ENCODE results near the gene ERBB3. TPM values are rescaled to one million over a fixed set of nuclear protein-coding genes. Genes with fewer than 3 reads are reported as not detected.
"Not testable (repeated sequence)": the region's sequence is repeated elsewhere in the genome, so short reads cannot be mapped to it uniquely, and the experiment has no call there.

ERBB3 gene
- total and polyA plus RNA-seq, 2 of the 8 experiments (the other 6 are each of a cell fraction or from before 2014, with no cell fraction given) = 33.9 to 52.4 TPM

DNA sequence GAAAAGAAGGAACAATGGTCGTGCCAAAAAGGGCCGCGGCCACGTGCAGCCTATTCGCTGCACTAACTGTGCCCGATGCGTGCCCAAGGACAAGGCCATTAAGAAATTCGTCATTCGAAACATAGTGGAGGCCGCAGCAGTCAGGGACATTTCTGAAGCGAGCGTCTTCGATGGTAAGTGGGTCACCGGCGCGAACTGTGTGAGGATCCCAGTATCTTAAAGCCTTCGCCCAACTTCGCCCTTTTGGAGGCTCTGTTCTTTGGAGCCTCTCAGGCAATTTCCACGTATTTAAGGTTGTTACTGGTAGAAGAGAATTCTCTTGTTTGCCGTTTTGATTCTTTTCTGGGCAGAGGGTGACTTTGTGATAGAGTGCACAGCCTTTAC, 37.5 kb upstream of the ERBB3 start:
- H3K27me3 ChIP-seq (replicated peaks in 1 of 4; ENCODE audit: control insufficient read depth in 3 of 4, extremely low read depth in 1 of 4, insufficient read depth in 3 of 4, low read length in 3 of 4); H2BK120ac ChIP-seq (replicated peaks; ENCODE audit: low read depth, low read length); H4K20me1 ChIP-seq (replicated peaks in 1 of 2; ENCODE audit: control insufficient read depth in 1 of 2, insufficient read depth in 2 of 2, low read length in 2 of 2); FAIRE-seq; H3K14ac ChIP-seq (ENCODE audit: insufficient read length); H3K4ac ChIP-seq (replicated peaks; ENCODE audit: insufficient read length, low read depth, low read length); H3K79me1 ChIP-seq (ENCODE audit: low read depth, low read length); H2BK12ac ChIP-seq (ENCODE audit: low read depth, low read length); H2AK5ac ChIP-seq (ENCODE audit: low read depth, low read length); H3K23me2 ChIP-seq (ENCODE audit: low read depth, low read length); H3K9me3 ChIP-seq (ENCODE audit: insufficient read depth in 2 of 2, low read depth in 1 of 2, low read length in 1 of 2); H4K91ac ChIP-seq (replicated peaks; ENCODE audit: insufficient read length, low read length); H2BK15ac ChIP-seq (ENCODE audit: low read length); H2BK20ac ChIP-seq (ENCODE audit: low read length); H2AFZ ChIP-seq (ENCODE audit: low read length); H3K23ac ChIP-seq (ENCODE audit: insufficient read length); DNase-seq (ENCODE audit: low read depth in 1 of 2, low spot score in 2 of 2); H3K18ac ChIP-seq (ENCODE audit: extremely low read depth, low read length); CTCF ChIA-PET (ENCODE audit: partially characterized antibody): not testable (repeated sequence)
- peak overlapping the region; percentile 72 to 91 for H3K4me2 ChIP-seq (ENCODE audit: insufficient read depth in 1 of 2, low read depth in 2 of 2, low read length in 2 of 2)
- peak overlapping the region; percentile 97 for H4K5ac ChIP-seq (ENCODE audit: insufficient read length, low read depth, low read length)
- H3K4me3 ChIP-seq (ENCODE audit: extremely low read depth in 1 of 4, insufficient read depth in 2 of 4, low read depth in 3 of 4, low read length in 4 of 4) = peak overlapping the region; percentile 73 to 95 (median 86)
- peak overlapping the region; percentile 98 for H2BK5ac ChIP-seq (ENCODE audit: low read depth, low read length)
- peak overlapping the region; percentile 88 for H3K56ac ChIP-seq (replicated peaks; ENCODE audit: insufficient read length, low read depth, low read length)
- H4K8ac ChIP-seq (ENCODE audit: extremely low read depth, insufficient read depth, low read length) = peak overlapping the region; percentile 93; the same call in 1 of the 2 replicates
- POLR2A ChIA-PET (ENCODE audit: partially characterized antibody) = interaction anchor here (1.5 kb wide), 1 partner anchor 65 kb away, joined by 3 read pairs; no protein-coding TSS in a partner anchor
- 0 out of 2 replicates have a peak, but pooled peaks have one; percentile 0 for TF ChIP-seq CHD1 (IDR thresholded peaks at IDR 0.05; ENCODE audit: low read depth, low read length)
- TF ChIP-seq SAP30 (IDR thresholded peaks at IDR 0.05; ENCODE audit: insufficient read depth, insufficient replicate concordance, low read length) = peak; percentile 14
- peaks cover 6 to 19% of the 10 kb centered on the region in 2 experiments for H3K79me2 ChIP-seq (ENCODE audit: control insufficient read depth in 1 of 2, insufficient read depth in 2 of 2, low read length in 2 of 2)
- peak overlapping the region; percentile 98 for H3K27ac ChIP-seq (ENCODE audit: low read depth, low read length)
- 2% methylated on average over 18 of the region's 20 CpGs; no CpG with 5 or more reads in 1 of the 2 experiments for WGBS, 2 experiments (ENCODE audit: extremely low coverage in 1 of 2, insufficient coverage in 1 of 2, insufficient read length in 1 of 2, insufficient replicate concordance in 2 of 2, low coverage in 1 of 2, low lambda C conversion rate in 2 of 2, missing lambda C conversion rate in 1 of 2)
- H3K36me3 ChIP-seq (ENCODE audit: control insufficient read depth in 2 of 4, insufficient read depth in 4 of 4, low read length in 3 of 4) = peaks cover 13 to 30% (median 21%) of the 10 kb centered on the region in 4 experiments
- H3K4me1 ChIP-seq (replicated peaks in 1 of 4; ENCODE audit: control insufficient read depth in 3 of 4, insufficient read depth in 4 of 4, low read length in 3 of 4) = peaks cover 0 to 12% (median 4%) of the 10 kb centered on the region in 4 experiments; a peak in 5 of 7 replicates
- peak overlapping the region; percentile 91 to 96 (median 94) for H3K9ac ChIP-seq (replicated peaks in 1 of 4; ENCODE audit: extremely low read depth in 1 of 4, low read depth in 3 of 4, low read length in 3 of 4)

Data from H1 (cell line).